ENCODE data around the gene RNASE2. TPM values are rescaled to one million over a fixed set of nuclear protein-coding genes. Genes with fewer than 3 reads are reported as not detected.

RNASE2 gene
- total RNA-seq, 1 experiment from 2014 or later: not detected

GRCh38 chr14:20976291-20976690 lies 21.0 kb downstream of the RNASE2 start:
- Histone ChIP-seq H3K4me2 (no peak overlapping the region), H3K27ac (no peak overlapping the region), H3K79me2 (ENCODE audit: low read depth) (no peaks in the 10 kb centered on the region), H3F3A (ENCODE audit: insufficient read depth, low read depth) (no peaks in the 10 kb centered on the region; the same call in 1 of the 2 replicates), H3K9me2 (ENCODE audit: insufficient read depth) (no peaks in the 10 kb centered on the region), H3K36me3 (ENCODE audit: low read depth) (no peaks in the 10 kb centered on the region), H3K4me1 (replicated peaks; ENCODE audit: insufficient read depth) (peaks cover 6% of the 10 kb centered on the region; the same call in 1 of the 2 replicates), H3K27me3 (ENCODE audit: insufficient read depth, low read depth) (no peaks in the 10 kb centered on the region), H4K20me1 (ENCODE audit: insufficient read depth) (no peaks in the 10 kb centered on the region), H2AFZ (no peak overlapping the region), H3K9me3 (ENCODE audit: insufficient read depth, low read depth) (no peaks in the 10 kb centered on the region), H3K4me3 (no peak overlapping the region)
- CTCF ChIA-PET: no interaction called here
- POLR2A ChIA-PET (ENCODE audit: unreplicated experiment): no interaction called here
- no TSS peak for BruUV-seq (replicated peaks)
- intact Hi-C loops (cut with micrococcal nuclease; ENCODE audit: unreplicated experiment): loop anchor here (10.0 kb wide), 2 partner anchors 129 to 351 kb away; partner anchors contain the start of gene TMEM253
- DNase-seq: no peak
- TF ChIP-seq, protein P1, sequence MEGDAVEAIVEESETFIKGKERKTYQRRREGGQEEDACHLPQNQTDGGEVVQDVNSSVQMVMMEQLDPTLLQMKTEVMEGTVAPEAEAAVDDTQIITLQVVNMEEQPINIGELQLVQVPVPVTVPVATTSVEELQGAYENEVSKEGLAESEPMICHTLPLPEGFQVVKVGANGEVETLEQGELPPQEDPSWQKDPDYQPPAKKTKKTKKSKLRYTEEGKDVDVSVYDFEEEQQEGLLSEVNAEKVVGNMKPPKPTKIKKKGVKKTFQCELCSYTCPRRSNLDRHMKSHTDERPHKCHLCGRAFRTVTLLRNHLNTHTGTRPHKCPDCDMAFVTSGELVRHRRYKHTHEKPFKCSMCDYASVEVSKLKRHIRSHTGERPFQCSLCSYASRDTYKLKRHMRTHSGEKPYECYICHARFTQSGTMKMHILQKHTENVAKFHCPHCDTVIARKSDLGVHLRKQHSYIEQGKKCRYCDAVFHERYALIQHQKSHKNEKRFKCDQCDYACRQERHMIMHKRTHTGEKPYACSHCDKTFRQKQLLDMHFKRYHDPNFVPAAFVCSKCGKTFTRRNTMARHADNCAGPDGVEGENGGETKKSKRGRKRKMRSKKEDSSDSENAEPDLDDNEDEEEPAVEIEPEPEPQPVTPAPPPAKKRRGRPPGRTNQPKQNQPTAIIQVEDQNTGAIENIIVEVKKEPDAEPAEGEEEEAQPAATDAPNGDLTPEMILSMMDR (conservative IDR thresholded peaks at IDR 0.05): no peak
- TF ChIP-seq EZH2 (IDR thresholded peaks at IDR 0.05; ENCODE audit: low read depth): no peak

GRCh38 chr14:20978687-20979086 lies 23.4 kb downstream of the RNASE2 start:
- intact Hi-C loops (cut with micrococcal nuclease; ENCODE audit: unreplicated experiment): loop anchor here (10.0 kb wide), 2 partner anchors 126 to 354 kb away; partner anchors contain the start of gene TMEM253
- Histone ChIP-seq H3K27me3 (ENCODE audit: insufficient read depth, low read depth) (no peaks in the 10 kb centered on the region), H3K9me3 (ENCODE audit: insufficient read depth, low read depth) (no peaks in the 10 kb centered on the region), H3K4me2 (no peak overlapping the region), H3K4me3 (no peak overlapping the region), H4K20me1 (ENCODE audit: insufficient read depth) (no peaks in the 10 kb centered on the region), H3F3A (ENCODE audit: insufficient read depth, low read depth) (no peaks in the 10 kb centered on the region; the same call in 1 of the 2 replicates), H3K36me3 (ENCODE audit: low read depth) (no peaks in the 10 kb centered on the region), H3K79me2 (ENCODE audit: low read depth) (no peaks in the 10 kb centered on the region), H3K27ac (no peak overlapping the region), H2AFZ (no peak overlapping the region), H3K4me1 (replicated peaks; ENCODE audit: insufficient read depth) (peaks cover 6% of the 10 kb centered on the region; the same call in 1 of the 2 replicates), H3K9me2 (ENCODE audit: insufficient read depth) (no peaks in the 10 kb centered on the region)
- POLR2A ChIA-PET (ENCODE audit: unreplicated experiment): no interaction called here
- CTCF ChIA-PET: no interaction called here
- no TSS peak for BruUV-seq (replicated peaks)
- DNase-seq: no peak
- no peak for TF ChIP-seq EZH2 (IDR thresholded peaks at IDR 0.05; ENCODE audit: low read depth)
- TF ChIP-seq, protein P1 (conservative IDR thresholded peaks at IDR 0.05): no peak

DNA sequence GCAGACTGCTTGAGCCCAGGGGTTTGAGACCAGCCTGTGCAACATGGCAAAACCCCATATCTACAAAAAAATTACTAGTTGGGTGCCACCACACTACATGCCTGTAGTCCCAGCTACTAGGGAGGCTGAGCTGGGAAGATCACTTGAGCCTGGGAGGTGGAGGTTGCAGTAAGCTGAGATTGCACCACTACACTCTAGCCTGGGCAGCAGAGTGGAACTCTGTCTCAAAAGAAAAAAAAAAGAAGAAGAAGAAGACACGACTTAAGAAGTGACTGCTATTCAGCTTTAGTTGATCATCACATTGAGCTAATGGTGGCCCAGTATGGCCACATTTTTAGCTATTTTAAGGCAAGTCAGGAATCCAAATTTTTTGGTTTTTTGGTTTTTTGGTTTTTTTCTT lies 25.6 kb downstream of the RNASE2 start:
- DNase-seq: no peak
- Histone ChIP-seq H3K9me3 (ENCODE audit: insufficient read depth, low read depth) (no peaks in the 10 kb centered on the region), H3K4me2 (no peak overlapping the region), H3K9me2 (ENCODE audit: insufficient read depth) (no peaks in the 10 kb centered on the region), H3K27me3 (ENCODE audit: insufficient read depth, low read depth) (no peaks in the 10 kb centered on the region), H3K79me2 (ENCODE audit: low read depth) (no peaks in the 10 kb centered on the region), H3K36me3 (ENCODE audit: low read depth) (no peaks in the 10 kb centered on the region), H3K27ac (no peak overlapping the region), H3K4me1 (replicated peaks; ENCODE audit: insufficient read depth) (no peaks in the 10 kb centered on the region), H3K4me3 (no peak overlapping the region), H4K20me1 (ENCODE audit: insufficient read depth) (no peaks in the 10 kb centered on the region), H3F3A (ENCODE audit: insufficient read depth, low read depth) (no peaks in the 10 kb centered on the region), H2AFZ (no peak overlapping the region)
- no TSS peak for BruUV-seq (replicated peaks)
- POLR2A ChIA-PET (ENCODE audit: unreplicated experiment): no interaction called here
- intact Hi-C loops (cut with micrococcal nuclease; ENCODE audit: unreplicated experiment): no loop called here
- CTCF ChIA-PET: no interaction called here
- TF ChIP-seq EZH2 (IDR thresholded peaks at IDR 0.05; ENCODE audit: low read depth): no peak
- TF ChIP-seq, protein P1 (conservative IDR thresholded peaks at IDR 0.05): no peak
